ENCODE results near the gene SOX5. TPM values are rescaled to one million over a fixed set of nuclear protein-coding genes. Genes with fewer than 3 reads are reported as not detected.

Gene SOX5
- total RNA-seq, 1 experiment from 2014 or later, result 0.52 TPM

DNA sequence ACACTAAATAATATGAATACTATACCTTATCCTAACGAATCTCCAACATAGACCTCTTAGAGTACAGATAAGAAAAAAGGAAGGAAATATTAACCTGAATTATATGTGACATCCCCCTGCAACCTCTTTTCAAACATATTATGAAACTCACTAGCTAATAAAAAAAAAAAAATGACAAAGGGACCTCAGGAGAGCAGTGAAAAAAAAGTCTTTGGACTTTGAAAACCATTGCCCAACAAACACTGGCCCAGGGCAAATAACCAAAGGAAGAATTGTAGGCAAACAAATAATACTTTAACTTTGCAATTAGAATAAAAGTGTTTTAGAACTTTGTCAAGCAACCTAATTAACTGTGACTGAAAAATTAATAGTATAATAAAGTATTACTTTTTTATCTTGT is 7.7 kb downstream of the SOX5 start:
- Histone ChIP-seq H3K9me2 (ENCODE audit: insufficient read depth) (no peaks in the 10 kb centered on the region), H3K27ac (ENCODE audit: low read depth, low read length) (no peak overlapping the region), H3K9ac (ENCODE audit: low read length) (no peak overlapping the region), H3K4me1 (ENCODE audit: control insufficient read depth in 1 of 2, insufficient read depth in 2 of 2, low read length in 2 of 2) (no peaks in the 10 kb centered on the region), H3K36me3 (ENCODE audit: control insufficient read depth in 1 of 2, insufficient read depth in 2 of 2, low read length in 2 of 2) (no peaks in the 10 kb centered on the region), H3K4me2 (ENCODE audit: low read length) (no peak overlapping the region), H4K20me1 (ENCODE audit: insufficient read depth) (no peaks in the 10 kb centered on the region), H3K9me3 (ENCODE audit: control insufficient read depth in 1 of 2, insufficient read depth in 1 of 2, low read depth in 1 of 2, low read length in 2 of 2) (peaks cover 2 to 34% of the 10 kb centered on the region in 2 experiments; a peak in 3 of 4 replicates), H3K4me3 (replicated peaks in 1 of 2; ENCODE audit: low read depth in 1 of 2, low read length in 2 of 2) (no peak overlapping the region), H3K27me3 (ENCODE audit: insufficient read depth, low read length) (no peaks in the 10 kb centered on the region), H2AFZ (ENCODE audit: low read depth, low read length, poor library complexity, severe bottlenecking) (no peak overlapping the region), H3K79me2 (ENCODE audit: insufficient read depth, low read length) (no peaks in the 10 kb centered on the region)
- TF ChIP-seq CBX3 (IDR thresholded peaks at IDR 0.05; ENCODE audit: low read depth) (no peak), EZH2phosphoT487 (IDR thresholded peaks at IDR 0.05; ENCODE audit: borderline replicate concordance) (no peak), TCF7L2 (IDR thresholded peaks at IDR 0.05; ENCODE audit: borderline replicate concordance, extremely low read depth, insufficient read depth, insufficient read length) (no peak), REST (IDR thresholded peaks at IDR 0.05; ENCODE audit: low read depth) (no peak), POLR2AphosphoS5 (IDR thresholded peaks at IDR 0.05; ENCODE audit: low read depth, low read length) (no peak)
- RAD21 ChIA-PET (ENCODE audit: low non-redundant PET in 1 of 2, low total read pairs in 2 of 2, uncharacterized antibody in 2 of 2, unreplicated experiment in 2 of 2), result no interaction called here
- CTCF ChIA-PET, result no interaction called here
- ATAC-seq (no peak), DNase-seq (ENCODE audit: low read depth, low spot score) (no peak)
- no TSS peak for BruUV-seq (replicated peaks)
- intact Hi-C loops (cut with micrococcal nuclease), result no loop called here
- POLR2A ChIA-PET, result no interaction called here

- ChIA-PET POLR2A (no interaction called here), RAD21 (ENCODE audit: low non-redundant PET in 1 of 2, low total read pairs in 2 of 2, uncharacterized antibody in 2 of 2, unreplicated experiment in 2 of 2) (no interaction called here), CTCF (no interaction called here)
- intact Hi-C loops (cut with micrococcal nuclease), result no loop called here
- Histone ChIP-seq H2AFZ (ENCODE audit: low read depth, low read length, poor library complexity, severe bottlenecking) (no peak overlapping the region), H3K9me3 (ENCODE audit: control insufficient read depth in 1 of 2, insufficient read depth in 1 of 2, low read depth in 1 of 2, low read length in 2 of 2) (peaks cover 4 to 18% of the 10 kb centered on the region in 2 experiments; a peak in 2 of 4 replicates), H3K36me3 (ENCODE audit: control insufficient read depth in 1 of 2, insufficient read depth in 2 of 2, low read length in 2 of 2) (no peaks in the 10 kb centered on the region), H3K9ac (ENCODE audit: low read length) (no peak overlapping the region), H3K4me2 (ENCODE audit: low read length) (no peak overlapping the region), H3K9me2 (ENCODE audit: insufficient read depth) (no peaks in the 10 kb centered on the region), H4K20me1 (ENCODE audit: insufficient read depth) (no peaks in the 10 kb centered on the region), H3K27me3 (ENCODE audit: insufficient read depth, low read length) (no peaks in the 10 kb centered on the region), H3K27ac (ENCODE audit: low read depth, low read length) (no peak overlapping the region), H3K4me3 (replicated peaks in 1 of 2; ENCODE audit: low read depth in 1 of 2, low read length in 2 of 2) (no peak overlapping the region), H3K4me1 (ENCODE audit: control insufficient read depth in 1 of 2, insufficient read depth in 2 of 2, low read length in 2 of 2) (no peaks in the 10 kb centered on the region), H3K79me2 (ENCODE audit: insufficient read depth, low read length) (no peaks in the 10 kb centered on the region)
- DNase-seq (ENCODE audit: low read depth, low spot score) (no peak), ATAC-seq (no peak)
- BruUV-seq (replicated peaks), result no TSS peak
- TF ChIP-seq ELF1 (IDR thresholded peaks at IDR 0.05; ENCODE audit: borderline replicate concordance, low read depth) (no peak), REST (IDR thresholded peaks at IDR 0.05; ENCODE audit: low read depth) (no peak), CTCF (IDR thresholded peaks at IDR 0.05 in 2 of 3, conservative IDR thresholded peaks at IDR 0.05 in 1 of 3; ENCODE audit: borderline replicate concordance in 1 of 3, insufficient read depth in 1 of 3, low read depth in 2 of 3, low read length in 2 of 3) (no peak), JUND (IDR thresholded peaks at IDR 0.05) (no peak)
Observed at GRCh38 chr12:23938422-23938821, 11.0 kb downstream of the SOX5 start.
